Endothelial cell (in vitro differentiated cells): ENCODE data around the gene HHAT. TPM values are rescaled to one million over a fixed set of nuclear protein-coding genes. Genes with fewer than 3 reads are reported as not detected.

ENCODE experiments used
- DNase-seq: peaks from one replicate; pipeline ENCODE4 v3.0.0; 2021; ENCODE audit warnings: low spot score
- H3K27ac Mint-ChIP-seq: one replicate; pipeline ENCODE4 v1.8.0; 2021; ENCODE audit warnings: mixed read lengths, inconsistent platforms; ENCODE audit not compliant: unreplicated experiment
- H3K27me3 Mint-ChIP-seq: one replicate; pipeline ENCODE4 v1.8.0; 2021; ENCODE audit warnings: mild to moderate bottlenecking, moderate library complexity, mixed read lengths, inconsistent platforms; ENCODE audit not compliant: unreplicated experiment
- H3K36me3 Mint-ChIP-seq: one replicate; pipeline ENCODE4 v1.8.0; 2021; ENCODE audit warnings: mild to moderate bottlenecking, low read depth, mixed read lengths, inconsistent platforms; ENCODE audit not compliant: unreplicated experiment
- H3K4me1 Mint-ChIP-seq: one replicate; pipeline ENCODE4 v1.8.0; 2021; ENCODE audit warnings: mild to moderate bottlenecking, mixed read lengths, inconsistent platforms; ENCODE audit not compliant: unreplicated experiment
- H3K4me3 Mint-ChIP-seq: one replicate; pipeline ENCODE4 v1.8.0; 2021; ENCODE audit warnings: mild to moderate bottlenecking, mixed read lengths, inconsistent platforms; ENCODE audit not compliant: unreplicated experiment
- H3K9me3 Mint-ChIP-seq: one replicate; pipeline ENCODE4 v1.8.0; 2021; ENCODE audit warnings: mixed read lengths, inconsistent platforms; ENCODE audit not compliant: unreplicated experiment
- total RNA-seq: library from RNA; stranded (reverse); fragmentation: NEBNext Ultra II Directional; extraction: Animal tissue kit (Norgen Biotek cat#: 25700); gene quantifications from one replicate; pipeline ENCODE4 v1.2.1, GENCODE V29; 2021; ENCODE audit not compliant: unreplicated experiment
- TF ChIP-seq, protein P1 (sequence below): fragments of 200-600 bp; sonication (generic); IDR thresholded peaks from one replicate; pipeline ENCODE4 v1.5.0; 2021; ENCODE audit warnings: antibody characterized with exemption; ENCODE audit not compliant: unreplicated experiment

Gene HHAT
- total RNA-seq, 1 donor from 2014 or later = 6.0 TPM

GRCh38 chr1:210586771-210587170 lies 258.1 kb downstream of the HHAT start:
- Mint-ChIP-seq H3K36me3 (no peaks in the 10 kb centered on the region), H3K4me3 (no peak overlapping the region), H3K27me3 (no peaks in the 10 kb centered on the region), H3K27ac (no peak overlapping the region), H3K4me1 (peaks cover 9% of the 10 kb centered on the region), H3K9me3 (no peaks in the 10 kb centered on the region)
- TF ChIP-seq, protein P1, sequence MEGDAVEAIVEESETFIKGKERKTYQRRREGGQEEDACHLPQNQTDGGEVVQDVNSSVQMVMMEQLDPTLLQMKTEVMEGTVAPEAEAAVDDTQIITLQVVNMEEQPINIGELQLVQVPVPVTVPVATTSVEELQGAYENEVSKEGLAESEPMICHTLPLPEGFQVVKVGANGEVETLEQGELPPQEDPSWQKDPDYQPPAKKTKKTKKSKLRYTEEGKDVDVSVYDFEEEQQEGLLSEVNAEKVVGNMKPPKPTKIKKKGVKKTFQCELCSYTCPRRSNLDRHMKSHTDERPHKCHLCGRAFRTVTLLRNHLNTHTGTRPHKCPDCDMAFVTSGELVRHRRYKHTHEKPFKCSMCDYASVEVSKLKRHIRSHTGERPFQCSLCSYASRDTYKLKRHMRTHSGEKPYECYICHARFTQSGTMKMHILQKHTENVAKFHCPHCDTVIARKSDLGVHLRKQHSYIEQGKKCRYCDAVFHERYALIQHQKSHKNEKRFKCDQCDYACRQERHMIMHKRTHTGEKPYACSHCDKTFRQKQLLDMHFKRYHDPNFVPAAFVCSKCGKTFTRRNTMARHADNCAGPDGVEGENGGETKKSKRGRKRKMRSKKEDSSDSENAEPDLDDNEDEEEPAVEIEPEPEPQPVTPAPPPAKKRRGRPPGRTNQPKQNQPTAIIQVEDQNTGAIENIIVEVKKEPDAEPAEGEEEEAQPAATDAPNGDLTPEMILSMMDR = no peak
- no peak for DNase-seq

GRCh38 chr1:210587566-210587965 lies 258.9 kb downstream of the HHAT start:
- TF ChIP-seq, protein P1 = no peak
- Mint-ChIP-seq H3K4me1 (peaks cover 3% of the 10 kb centered on the region), H3K36me3 (no peaks in the 10 kb centered on the region), H3K27me3 (no peaks in the 10 kb centered on the region), H3K9me3 (no peaks in the 10 kb centered on the region), H3K27ac (no peak overlapping the region), H3K4me3 (no peak overlapping the region)
- DNase-seq = no peak

DNA sequence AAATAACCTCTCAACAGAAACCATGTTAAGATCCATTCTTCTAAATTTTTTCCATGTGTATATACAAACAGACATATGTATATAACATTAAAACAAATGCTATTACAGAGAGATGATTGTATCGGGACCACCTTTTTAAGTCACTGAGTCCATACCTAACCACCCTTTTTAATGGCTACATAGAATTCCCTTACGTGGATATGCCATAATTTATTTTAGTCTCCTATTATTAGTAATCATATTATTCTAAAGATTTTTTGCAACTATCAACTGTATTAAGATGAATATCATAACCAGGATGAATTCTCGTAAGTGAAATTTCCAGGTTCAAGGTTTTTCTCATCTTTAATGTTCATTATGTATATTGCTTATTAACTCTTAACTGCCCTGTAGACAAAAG lies 259.7 kb downstream of the HHAT start:
- DNase-seq = no peak
- Mint-ChIP-seq H3K27ac (no peak overlapping the region), H3K27me3 (no peaks in the 10 kb centered on the region), H3K4me1 (peaks cover 3% of the 10 kb centered on the region), H3K36me3 (no peaks in the 10 kb centered on the region), H3K4me3 (no peak overlapping the region), H3K9me3 (no peaks in the 10 kb centered on the region)
- TF ChIP-seq, protein P1 = no peak

DNA sequence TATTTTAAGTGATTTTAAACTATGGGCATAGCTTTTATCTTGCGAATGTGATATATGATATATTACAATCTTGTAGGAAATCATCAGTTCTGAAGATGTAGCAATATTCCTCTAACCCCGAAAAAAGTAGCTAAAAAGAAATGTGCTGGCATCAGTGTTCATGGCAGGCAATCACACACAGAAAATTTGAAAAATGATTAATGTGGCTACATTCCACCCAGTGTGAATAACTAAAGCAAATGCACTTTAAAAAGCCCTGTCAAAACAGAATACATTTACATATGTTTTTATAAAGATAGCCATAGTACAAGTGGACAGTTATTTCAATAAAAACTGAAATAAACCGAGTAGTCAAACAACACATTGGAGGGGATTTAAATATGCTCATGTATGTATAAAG lies 260.2 kb downstream of the HHAT start:
- TF ChIP-seq, protein P1 = no peak
- Mint-ChIP-seq H3K27me3 (no peaks in the 10 kb centered on the region), H3K4me3 (no peak overlapping the region), H3K9me3 (no peaks in the 10 kb centered on the region), H3K36me3 (no peaks in the 10 kb centered on the region), H3K27ac (no peak overlapping the region), H3K4me1 (peaks cover 3% of the 10 kb centered on the region)
- DNase-seq = no peak

DNA sequence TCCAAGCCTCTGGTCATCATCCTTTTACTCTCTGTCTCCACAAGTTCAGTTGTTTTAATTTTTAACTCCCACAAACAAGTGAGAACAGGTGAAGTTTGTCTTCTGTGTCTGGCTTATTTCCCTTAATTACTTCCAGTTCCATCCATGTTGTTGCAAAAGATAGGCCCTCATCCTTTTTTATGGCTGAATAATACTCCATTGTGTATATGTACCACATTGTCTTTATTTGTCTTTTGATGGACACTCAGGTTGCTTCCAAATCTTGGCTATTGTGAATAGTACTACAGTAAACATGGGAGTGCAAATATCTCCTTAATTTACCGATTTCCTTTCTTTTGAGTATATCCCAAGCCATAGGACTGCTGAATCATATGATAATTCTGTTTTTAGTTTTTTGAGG lies 262.5 kb downstream of the HHAT start:
- Mint-ChIP-seq H3K27me3 (no peaks in the 10 kb centered on the region), H3K9me3 (no peaks in the 10 kb centered on the region), H3K4me3 (no peak overlapping the region), H3K36me3 (no peaks in the 10 kb centered on the region), H3K4me1 (no peaks in the 10 kb centered on the region), H3K27ac (no peak overlapping the region)
- TF ChIP-seq, protein P1 = no peak
- DNase-seq = no peak
